GF-D8 (cell line): ENCODE results near the gene MCM7.

ENCODE experiments used
- DNase-seq: peaks from one replicate; lab custom pipeline; 2025; lab: John Stamatoyannopoulos, UW

The MCM7 gene

DNA sequence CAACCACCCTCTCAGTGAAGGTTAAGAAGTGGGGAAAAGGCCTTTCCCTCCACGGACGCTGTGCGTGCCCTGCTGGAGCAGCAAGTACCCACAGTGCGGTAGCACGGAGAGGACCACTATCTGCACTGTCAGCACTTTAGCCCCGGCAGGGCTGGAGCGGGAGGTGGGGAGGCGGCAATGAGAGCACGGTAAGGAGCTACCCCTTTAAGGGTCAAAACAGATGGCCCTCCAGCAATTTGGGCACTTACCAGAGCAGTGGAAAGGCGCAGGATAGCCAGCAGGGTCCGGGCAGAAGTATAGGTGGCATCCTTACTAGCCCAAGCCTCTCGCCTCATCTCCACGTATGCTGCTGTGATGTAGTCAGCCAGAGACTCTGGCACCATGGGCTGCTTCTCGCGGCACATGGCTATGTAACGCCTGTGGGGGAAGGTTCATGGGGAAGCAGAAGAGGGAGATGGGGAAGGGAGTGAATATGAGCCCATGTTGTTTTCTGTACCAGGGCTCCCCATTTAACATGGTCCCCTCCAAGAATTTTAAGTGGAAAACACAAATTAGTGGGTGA, 7.2 kb downstream of the MCM7 start:
- no peak for DNase-seq

DNA sequence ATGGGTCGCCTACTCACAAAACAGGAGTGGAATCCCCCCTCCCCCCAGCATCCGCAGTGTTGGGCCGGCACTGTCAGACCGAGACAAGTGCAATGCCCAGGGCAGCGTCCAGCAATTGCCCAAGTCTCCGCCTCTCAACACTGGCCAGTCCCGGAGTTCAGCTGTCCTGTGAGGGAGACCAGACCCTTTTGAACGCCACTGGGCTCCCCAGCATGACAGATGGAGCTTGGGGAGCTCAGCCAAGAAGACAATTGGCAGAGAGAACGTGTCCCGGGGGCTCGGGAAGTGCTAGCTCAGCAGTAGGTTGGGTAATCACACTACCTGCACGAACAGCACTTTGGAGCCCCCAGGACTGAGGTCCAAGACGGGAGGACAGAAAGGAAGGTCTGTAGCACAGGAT, 7.7 kb downstream of the MCM7 start:
- DNase-seq: no peak

DNA sequence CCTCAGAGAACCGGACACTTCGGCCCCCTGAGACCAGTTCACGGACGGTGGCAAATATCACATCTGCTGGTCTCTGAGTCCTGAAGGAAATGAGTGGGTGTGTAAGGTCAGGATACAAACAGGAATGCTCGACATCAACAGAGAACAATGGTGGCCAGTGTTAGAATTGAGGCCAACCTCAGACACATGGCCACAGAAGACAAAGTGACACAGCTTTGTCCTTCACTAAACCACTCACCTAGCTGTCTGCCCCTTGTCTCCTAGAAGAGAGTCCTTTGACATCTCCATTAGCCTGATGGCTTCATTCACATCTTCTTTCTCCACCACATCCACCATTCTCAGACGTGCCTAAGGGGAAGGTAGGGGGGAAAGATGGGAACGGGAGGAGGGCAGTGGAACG, 8.1 kb downstream of the MCM7 start:
- no peak for DNase-seq

DNA sequence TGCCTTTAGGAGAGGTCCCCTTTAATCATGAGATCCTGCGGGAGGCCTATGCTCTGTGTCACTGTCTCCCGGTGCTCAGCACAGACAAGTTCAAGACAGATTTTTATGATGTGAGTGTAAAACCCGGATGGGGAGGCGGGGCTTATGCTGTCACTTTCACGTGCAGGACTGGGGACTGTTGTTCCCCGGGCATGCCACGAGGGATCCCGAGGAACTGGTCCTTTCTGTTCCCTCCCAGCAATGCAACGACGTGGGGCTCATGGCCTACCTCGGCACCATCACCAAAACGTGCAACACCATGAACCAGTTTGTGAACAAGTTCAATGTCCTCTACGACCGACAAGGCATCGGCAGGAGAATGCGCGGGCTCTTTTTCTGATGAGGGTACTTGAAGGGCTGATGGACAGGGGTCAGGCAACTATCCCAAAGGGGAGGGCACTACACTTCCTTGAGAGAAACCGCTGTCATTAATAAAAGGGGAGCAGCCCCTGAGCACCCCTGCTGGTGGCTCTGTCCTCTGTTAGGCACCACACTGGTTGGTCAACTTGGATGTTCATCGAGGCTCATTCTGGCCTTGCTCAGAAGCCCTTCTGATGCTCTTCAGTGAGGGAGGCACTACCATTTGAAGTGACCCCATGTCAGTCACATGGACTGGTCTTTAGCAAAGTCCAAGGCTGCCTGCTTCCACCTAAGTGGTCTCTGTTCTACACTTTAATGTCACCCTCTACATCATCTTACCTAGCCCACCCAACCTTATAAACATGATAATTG, 9.6 kb downstream of the MCM7 start:
- DNase-seq: no peak

DNA sequence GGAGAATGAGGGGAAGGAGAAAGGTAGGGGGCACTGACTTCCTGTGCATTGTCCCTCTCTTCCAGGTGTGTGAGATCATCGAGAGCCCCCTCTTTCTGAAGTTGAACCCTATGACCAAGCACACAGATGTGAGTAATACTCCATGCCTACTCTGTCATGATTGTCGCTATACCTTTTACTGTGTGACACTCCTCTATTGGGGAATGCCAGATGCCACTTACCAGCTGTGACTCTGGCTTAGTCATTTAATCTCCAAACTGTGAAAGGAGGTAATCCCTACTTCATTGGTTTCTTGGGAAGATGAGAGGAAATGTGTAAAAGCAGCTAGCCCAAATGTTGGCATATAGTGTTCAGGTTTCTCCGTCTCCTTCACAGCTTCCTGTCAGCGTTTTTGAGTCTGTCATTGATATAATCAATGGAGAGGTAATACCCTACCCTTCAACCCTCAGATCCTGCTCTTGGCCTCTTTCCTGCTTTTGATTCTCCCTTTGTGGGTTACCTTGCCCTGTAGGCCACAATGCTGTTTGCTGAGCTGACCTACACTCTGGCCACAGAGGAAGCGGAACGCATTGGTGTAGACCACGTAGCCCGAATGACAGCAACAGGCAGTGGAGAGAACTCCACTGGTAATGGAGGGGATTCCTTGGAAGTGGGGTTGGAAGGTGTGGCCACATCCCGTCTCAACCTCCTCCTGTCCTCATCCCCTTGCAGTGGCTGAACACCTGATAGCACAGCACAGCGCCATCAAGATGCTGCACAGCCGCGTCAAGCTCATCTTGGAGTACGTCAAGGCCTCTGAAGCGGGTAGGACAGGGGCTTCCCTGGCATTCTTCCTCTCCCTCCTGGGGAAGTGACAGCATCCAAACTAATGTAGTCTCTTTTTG, 10.4 kb downstream of the MCM7 start:
- no peak for DNase-seq

DNA sequence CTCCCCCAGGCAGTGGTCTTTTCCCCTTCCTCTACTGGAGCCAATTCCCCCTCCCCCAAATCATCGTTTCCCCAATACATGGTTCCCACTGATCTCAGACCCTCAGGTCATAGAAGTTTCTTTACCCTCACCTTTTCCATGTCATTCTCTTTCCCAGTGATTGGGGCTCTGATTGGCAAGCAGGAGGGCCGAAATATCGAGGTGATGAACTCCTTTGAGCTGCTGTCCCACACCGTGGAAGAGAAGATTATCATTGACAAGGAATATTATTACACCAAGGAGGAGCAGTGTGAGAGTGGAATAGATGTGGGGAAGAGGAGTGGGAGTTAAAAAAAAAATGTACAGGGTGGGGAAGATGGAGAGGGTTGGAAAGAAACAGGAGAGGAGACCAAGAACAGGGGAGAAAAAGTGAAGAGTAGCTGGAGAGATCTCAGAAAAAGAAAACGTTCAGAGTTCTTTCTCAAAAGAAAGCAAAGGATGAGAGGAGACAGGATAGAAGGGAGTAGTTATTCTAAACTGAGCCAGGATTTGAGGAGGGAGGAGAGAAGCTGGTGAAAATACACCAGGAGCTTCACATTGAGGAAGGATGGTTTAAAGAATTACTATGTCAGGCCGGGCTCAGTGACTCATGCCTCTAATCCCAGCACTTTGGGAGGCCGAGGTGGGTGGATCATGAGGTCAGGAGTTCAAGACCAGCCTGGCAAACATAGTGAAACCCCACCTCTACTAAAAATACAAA, 11.6 kb downstream of the MCM7 start:
- no peak for DNase-seq

DNA sequence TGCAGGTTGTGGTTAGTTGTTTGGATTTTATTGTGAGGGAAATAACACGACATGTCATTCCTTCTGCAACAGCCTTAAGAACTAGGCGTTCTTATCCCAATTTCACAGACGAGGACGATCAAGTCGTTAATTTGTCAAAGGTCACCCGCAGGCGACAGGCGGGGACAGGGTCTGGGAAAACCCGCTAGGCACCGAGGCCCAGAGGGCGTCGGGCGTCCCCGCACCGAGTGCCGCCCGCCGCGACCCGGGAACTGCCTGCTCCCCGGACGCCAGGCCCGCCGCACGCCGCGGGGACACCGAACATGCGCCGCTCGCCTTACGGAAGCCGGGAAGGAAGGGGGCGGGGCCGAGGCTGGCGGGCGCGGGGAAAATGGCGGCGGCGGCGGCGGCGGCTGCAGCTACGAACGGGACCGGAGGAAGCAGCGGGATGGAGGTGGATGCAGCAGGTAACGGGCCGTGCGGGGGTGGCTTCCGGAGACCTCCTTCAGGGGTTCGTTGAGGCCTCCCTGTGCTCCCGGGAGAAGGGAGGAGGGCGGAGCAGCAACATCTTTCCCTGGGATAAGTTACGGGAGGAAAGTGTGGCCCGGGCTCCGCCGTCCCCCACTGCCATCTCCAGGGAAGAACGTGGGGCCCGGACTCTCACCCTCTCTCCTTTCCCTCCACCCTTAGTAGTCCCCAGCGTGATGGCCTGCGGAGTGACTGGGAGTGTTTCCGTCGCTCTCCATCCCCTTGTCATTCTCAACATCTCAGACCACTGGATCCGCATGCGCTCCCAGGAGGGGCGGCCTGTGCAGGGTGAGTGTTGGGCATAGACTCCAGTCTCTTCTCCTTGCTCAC, 12.4 kb downstream of the MCM7 start, which contains the start of gene COPS6:
Gene COPS6, plus strand, starts transcription at position 349 of the 837 bp plus-strand sequence. Its CDS starts 22 bp downstream, at position 371.
- DNase-seq: peak; percentile 45

DNA sequence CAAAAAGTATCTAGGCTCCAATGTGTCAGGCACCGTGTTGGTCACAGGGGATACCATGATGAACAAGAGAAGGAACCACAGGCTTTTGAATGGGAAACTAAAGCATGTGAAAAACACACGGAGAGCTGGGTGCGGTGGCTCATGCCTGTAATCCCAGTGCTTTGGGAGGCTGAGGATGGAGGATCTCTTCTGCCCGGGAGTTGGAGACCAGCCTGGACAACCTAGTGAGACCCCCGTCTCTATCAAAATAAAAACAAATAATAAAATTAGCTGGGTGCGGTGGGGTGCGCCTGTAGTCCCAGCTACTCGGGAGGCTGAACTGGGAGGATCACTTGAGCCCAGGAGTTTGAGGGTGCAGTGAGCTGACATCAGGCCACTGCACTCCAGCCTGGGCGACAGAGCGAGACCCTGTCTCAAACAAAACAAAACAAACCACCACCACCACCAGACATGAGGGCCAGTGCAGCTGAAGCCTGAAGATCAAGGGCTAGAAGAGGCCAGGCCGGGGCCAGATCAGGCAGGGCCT, 13.0 kb downstream of the MCM7 start:
- DNase-seq: no peak

DNA sequence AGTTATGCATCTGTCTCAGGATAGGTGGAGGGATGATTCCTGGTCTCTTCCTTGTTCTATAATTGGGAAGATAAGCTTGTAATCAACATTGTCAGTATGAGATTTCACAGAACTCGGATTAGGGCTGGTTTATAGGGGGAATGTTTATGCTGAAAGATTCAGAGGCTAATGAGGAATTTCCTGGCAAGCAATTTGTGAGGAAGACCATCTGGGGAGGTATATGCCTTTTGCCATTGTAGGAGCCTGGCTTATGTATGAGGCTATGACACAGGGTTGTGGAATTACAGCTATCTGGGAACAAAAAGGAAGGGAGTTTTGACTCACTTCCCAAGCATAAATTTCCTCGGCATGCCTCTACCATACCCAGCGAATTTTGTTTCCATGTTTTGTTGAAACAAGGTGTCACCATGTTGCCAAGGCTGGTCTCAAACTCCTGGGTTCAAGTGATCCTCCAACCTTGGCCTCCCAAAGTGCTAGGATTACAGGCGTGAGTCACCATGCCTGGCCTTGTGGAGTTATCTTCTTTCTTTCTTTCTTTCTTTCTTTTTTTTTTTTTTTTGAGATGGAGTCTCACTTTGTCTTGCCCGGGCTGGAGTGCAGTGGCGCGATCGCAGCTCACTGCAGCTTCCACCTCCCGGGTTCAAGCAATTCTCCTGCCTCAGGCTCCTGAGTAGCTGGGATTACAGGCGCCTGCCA, 14.0 kb downstream of the MCM7 start:
- DNase-seq: no peak

DNA sequence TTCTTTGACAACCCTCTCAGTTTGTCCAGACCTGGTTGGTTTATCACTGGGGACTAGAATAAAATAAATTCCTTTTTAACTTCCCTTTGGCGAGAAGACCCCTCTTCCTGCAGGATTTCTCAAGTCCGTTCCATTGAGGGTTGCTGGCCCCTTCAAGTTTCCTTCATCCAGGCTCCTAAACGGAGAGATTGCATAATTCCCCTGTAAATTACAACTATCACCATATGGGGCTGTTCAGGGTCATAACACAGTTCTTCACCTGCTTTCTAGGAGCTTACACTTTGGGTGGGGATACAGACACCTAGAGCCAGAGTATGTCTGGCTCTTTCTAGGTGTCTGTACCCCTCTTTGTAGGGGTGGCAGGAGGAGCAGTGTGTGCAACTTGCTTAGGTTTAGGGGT, 15.7 kb downstream of the MCM7 start:
- DNase-seq: peak; percentile 34

DNA sequence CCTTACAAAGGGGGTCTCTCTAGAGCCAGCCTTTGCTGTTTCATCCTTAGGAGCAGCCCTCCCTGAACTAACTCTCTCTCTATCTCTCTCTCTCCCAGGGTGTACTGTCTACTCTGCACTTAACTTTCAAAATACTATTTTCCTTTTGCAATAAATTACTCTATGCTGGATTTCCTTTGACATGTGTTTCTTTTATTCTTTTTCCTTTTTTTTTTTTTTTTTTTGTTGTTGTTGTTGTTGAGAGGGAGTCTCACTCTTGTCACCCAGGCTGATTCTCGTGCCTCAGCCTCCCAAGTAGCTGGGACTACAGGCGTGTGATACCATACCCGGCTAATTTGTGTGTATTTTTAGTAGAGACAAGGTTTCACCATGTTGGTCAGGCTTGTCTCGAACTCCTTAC, 18.2 kb downstream of the MCM7 start:
- DNase-seq: no peak

DNA sequence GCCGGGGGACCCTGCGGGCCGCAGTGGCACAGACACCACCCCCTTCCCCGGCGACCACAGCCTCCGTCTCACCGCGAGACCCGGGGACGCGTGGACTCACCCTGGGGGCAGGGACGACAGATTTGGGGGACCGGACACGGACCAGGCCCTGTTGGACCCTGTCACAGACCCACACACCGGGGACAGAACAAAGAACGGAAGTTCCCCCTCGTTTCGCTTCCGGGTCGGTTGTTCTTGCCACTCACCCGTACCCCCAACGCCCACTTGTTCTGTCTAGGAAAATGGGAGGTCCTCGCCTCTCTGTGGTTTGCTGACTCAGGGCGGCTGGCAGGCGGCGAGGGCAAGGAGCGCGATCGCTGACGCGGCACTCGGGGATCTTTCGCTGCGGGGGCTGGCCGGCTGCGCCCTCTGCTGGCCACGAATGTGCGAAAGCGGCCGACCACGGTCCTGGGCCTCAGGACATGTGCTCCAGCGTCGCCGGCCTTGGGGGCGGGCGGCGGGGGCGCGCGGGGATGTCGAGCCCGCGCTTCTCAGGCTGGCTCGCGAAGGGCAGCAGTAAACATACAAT, 19.6 kb downstream of the MCM7 start, which contains the start of gene ZNF3:
Gene ZNF3, minus strand, starts transcription at position 189 of the 568 bp plus-strand sequence. CDS start 4,366 bp downstream, outside the sequence.
- DNase-seq: peak; percentile 97

DNA sequence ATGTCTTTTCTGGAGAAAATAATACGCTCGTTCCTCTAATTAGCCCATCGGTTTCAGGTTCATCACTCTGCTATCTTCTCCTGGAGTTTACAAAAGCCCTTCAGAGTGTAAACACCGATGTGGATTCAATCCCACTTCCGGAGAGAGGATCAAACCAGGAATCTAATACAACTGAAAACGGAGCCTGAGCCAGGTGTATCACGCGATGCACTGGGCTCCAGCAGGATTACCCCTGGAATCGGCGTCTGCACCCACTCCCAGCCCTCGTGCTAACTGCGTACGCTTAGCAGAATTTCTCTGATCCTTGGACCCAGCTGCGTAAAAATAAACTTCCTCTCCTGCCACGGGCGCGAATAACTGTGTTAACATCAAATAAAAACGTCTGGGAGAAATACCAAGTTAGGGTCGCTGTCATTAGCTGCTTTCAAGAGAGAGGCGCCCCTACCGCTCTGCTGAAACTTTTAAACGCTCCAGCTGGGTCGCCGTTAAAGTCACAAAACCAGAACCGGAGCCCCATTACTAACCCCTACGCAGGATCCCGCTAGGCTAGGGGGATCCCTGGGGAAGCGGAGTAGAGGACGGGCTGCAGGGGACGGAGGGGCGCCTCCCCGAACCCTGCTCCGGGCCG, 20.2 kb downstream of the MCM7 start:
- DNase-seq: no peak

DNA sequence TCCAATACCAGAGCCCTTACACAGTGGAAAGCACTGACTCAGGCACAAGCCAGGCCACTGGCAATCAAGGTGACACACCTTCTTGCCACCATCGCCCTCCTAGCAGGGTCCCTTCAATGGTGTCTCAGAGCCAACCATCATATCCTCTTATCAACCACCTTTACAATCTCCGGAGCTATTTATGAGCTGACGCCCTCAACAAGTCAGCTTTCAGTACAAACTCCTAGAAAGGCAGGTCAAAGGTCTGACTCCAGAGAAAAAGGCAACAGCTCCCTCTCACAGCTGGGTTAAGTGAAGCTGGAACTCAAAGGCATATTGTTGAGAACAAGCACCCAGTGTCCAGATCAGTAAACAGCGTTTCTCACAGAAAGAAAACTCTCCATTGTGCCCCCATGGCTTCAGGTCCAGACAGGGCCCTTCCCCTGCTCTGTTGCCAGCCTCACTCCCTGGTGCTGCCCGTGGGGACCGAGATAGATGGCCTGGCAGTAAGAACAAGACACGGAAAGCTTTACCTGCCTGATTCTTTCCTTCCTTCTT, 22.1 kb downstream of the MCM7 start:
- DNase-seq: no peak

DNA sequence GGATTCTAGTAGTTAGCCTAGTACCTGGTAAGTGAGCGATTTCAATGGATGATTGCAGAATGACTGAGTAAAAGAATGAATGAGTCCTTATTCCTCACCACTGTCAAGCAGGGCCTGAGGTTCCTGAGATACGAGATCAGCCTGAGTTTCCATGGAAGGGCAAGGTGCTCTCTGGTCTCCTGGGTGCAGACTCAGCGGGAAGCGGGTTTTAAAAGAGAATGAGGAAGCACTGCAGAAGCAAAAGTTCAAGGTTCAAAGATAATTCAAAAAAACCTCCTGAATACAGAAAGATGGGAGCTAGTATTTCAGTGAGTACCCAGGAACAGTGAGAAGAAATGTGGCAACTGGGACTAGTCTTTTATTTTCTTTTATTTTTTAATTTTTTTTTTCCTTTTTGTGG, 24.0 kb downstream of the MCM7 start:
- no peak for DNase-seq

DNA sequence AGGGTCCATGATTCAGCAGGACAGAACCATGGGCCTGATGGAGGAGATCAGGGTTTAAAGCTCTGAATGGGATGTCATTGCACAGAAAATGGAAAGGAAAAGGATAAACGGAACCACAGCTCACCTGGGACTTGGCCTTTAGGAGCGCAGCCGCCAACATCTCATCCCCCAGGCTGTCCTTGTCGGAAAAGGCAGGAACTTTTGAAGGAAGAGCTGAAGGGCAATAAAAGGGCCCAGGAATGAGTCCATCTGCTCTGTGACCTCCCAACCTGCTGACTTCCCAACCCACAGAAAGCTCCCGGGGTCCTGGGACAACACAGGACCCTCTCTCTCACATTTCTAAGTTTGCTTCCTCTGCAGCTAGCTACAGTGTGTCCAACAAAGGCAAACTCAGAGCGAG, 25.8 kb downstream of the MCM7 start:
- no peak for DNase-seq

DNA sequence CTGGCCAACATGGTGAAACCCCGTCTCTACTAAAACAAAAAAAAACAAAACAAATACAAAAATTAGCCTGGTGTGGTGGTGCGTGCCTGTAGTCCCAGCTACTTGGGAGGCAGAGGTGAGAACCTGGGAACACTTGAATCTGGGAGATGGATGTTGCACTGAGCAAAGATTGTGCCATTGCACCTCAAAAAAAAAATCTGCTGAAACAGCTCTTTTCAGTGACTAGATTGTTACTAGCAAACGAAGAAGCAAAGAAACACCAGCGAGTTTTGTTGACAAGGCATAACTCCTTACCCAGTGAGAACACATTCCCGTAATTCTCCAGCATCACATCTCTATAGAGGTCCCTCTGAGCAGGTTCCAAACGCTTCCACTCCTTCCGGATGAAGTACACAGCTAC, 26.4 kb downstream of the MCM7 start:
- no peak for DNase-seq

DNA sequence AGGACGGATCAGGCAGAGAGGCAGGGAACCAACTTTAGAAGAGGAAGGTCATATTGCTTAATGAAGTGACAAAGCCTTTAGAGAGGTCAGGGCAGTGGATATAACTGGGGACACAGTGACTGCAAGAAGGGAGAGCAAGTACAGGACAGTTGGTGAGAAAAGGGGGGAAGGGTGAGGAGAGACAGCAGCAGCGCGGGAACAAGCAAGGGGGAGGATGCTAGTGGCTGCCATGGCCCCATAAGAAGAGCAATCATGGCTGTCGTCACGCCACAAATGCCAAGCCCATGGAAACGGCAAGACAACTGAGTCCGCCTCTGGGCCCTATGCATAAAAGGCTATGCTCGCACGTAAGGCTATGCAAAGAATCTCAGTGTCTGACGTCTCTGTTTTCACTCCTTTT, 28.7 kb downstream of the MCM7 start:
- no peak for DNase-seq
